Measurements from ENCODE around the gene SPSB4. TPM values are rescaled to one million over a fixed set of nuclear protein-coding genes. Genes with fewer than 3 reads are reported as not detected.

SPSB4 gene
- total and polyA plus RNA-seq, 2 of the 8 experiments (the other 6 are each of a cell fraction or from before 2014, with no cell fraction given): 15.1 to 17.2 TPM

- ChIA-PET CTCF (ENCODE audit: partially characterized antibody) (interaction anchor here (0.7 to 2.5 kb wide), 9 partner anchors 8 to 140 kb away, joined by 3 to 21 read pairs (median 6); partner anchors contain the start of gene SPSB4), POLR2A (ENCODE audit: partially characterized antibody) (no interaction called here)
- peak in 1 of 2 experiments; percentile 42 for DNase-seq (ENCODE audit: low read depth in 1 of 2, low spot score in 2 of 2)
- Histone ChIP-seq H2AFZ (ENCODE audit: low read length) (no peak overlapping the region), H3K56ac (replicated peaks; ENCODE audit: insufficient read length, low read depth, low read length) (no peak overlapping the region), H3K4me3 (ENCODE audit: extremely low read depth in 1 of 4, insufficient read depth in 2 of 4, low read depth in 3 of 4, low read length in 4 of 4) (no peak overlapping the region), H3K9ac (replicated peaks in 1 of 4; ENCODE audit: extremely low read depth in 1 of 4, low read depth in 3 of 4, low read length in 3 of 4) (no peak overlapping the region), H2BK20ac (ENCODE audit: low read length) (no peak overlapping the region), H3K27ac (ENCODE audit: low read depth, low read length) (no peak overlapping the region), H3K36me3 (ENCODE audit: control insufficient read depth in 2 of 4, insufficient read depth in 4 of 4, low read length in 3 of 4) (no peaks in the 10 kb centered on the region), H2BK15ac (ENCODE audit: low read length) (no peak overlapping the region), H3K23me2 (ENCODE audit: low read depth, low read length) (no peaks in the 10 kb centered on the region), H3K4ac (replicated peaks; ENCODE audit: insufficient read length, low read depth, low read length) (no peak overlapping the region), H3K23ac (ENCODE audit: insufficient read length) (no peak overlapping the region), H3K14ac (ENCODE audit: insufficient read length) (no peak overlapping the region), H3K4me2 (ENCODE audit: insufficient read depth in 1 of 2, low read depth in 2 of 2, low read length in 2 of 2) (no peak overlapping the region), H4K8ac (ENCODE audit: extremely low read depth, insufficient read depth, low read length) (no peak overlapping the region), H4K91ac (replicated peaks; ENCODE audit: insufficient read length, low read length) (no peak overlapping the region), H2BK12ac (ENCODE audit: low read depth, low read length) (no peak overlapping the region), H3K79me2 (ENCODE audit: control insufficient read depth in 1 of 2, insufficient read depth in 2 of 2, low read length in 2 of 2) (no peaks in the 10 kb centered on the region), H3K18ac (ENCODE audit: extremely low read depth, low read length) (no peak overlapping the region), H2BK120ac (replicated peaks; ENCODE audit: low read depth, low read length) (no peak overlapping the region), H4K5ac (ENCODE audit: insufficient read length, low read depth, low read length) (no peak overlapping the region), H3K4me1 (replicated peaks in 1 of 4; ENCODE audit: control insufficient read depth in 3 of 4, insufficient read depth in 4 of 4, low read length in 3 of 4) (peaks cover 2 to 5% (median 3%) of the 10 kb centered on the region in 4 experiments; a peak in 6 of 7 replicates), H2BK5ac (ENCODE audit: low read depth, low read length) (no peak overlapping the region), H3K27me3 (replicated peaks in 1 of 4; ENCODE audit: control insufficient read depth in 3 of 4, extremely low read depth in 1 of 4, insufficient read depth in 3 of 4, low read length in 3 of 4) (no peaks in the 10 kb centered on the region), H2AK5ac (ENCODE audit: low read depth, low read length) (no peak overlapping the region), H3K9me3 (ENCODE audit: insufficient read depth in 2 of 2, low read depth in 1 of 2, low read length in 1 of 2) (no peaks in the 10 kb centered on the region), H3K79me1 (ENCODE audit: low read depth, low read length) (no peaks in the 10 kb centered on the region; the same call in 1 of the 2 replicates), H4K20me1 (replicated peaks in 1 of 2; ENCODE audit: control insufficient read depth in 1 of 2, insufficient read depth in 2 of 2, low read length in 2 of 2) (no peaks in the 10 kb centered on the region)
- no peak for TF ChIP-seq CHD2 (IDR thresholded peaks at IDR 0.05; ENCODE audit: low read length)
- no peak for FAIRE-seq
- WGBS, 2 experiments (ENCODE audit: extremely low coverage in 1 of 2, insufficient coverage in 1 of 2, insufficient read length in 1 of 2, insufficient replicate concordance in 2 of 2, low coverage in 1 of 2, low lambda C conversion rate in 2 of 2, missing lambda C conversion rate in 1 of 2): 72% methylated on average over 9 of the region's 9 CpGs; no CpG with 5 or more reads in 1 of the 2 experiments
Observed at GRCh38 chr3:141152130-141152529, 101.0 kb downstream of the SPSB4 start.

All from H1 (cell line).